Measurements from ENCODE around the gene SYNGR4. TPM values are rescaled to one million over a fixed set of nuclear protein-coding genes. Genes with fewer than 3 reads are reported as not detected.

Gene SYNGR4
- not detected for total RNA-seq

GRCh38 chr19:48363810-48364597, at the start of gene SYNGR4, which contains the start of gene TMEM143:
SYNGR4 (plus strand) TSS chr19:48364367; CDS start chr19:48365843, 1,476 bp downstream.
TMEM143 (minus strand) TSS chr19:48363940; CDS start chr19:48363920, 20 bp downstream.

GRCh38 chr19:48325265-48325910, 38.8 kb upstream of the SYNGR4 start, which contains the start of gene EMP3:
EMP3 (plus strand) TSS chr19:48325552; CDS start chr19:48326845, 1,293 bp downstream.

GRCh38 chr19:48391100-48392005, 27.2 kb downstream of the SYNGR4 start, which contains the start of gene KDELR1:
KDELR1 (minus strand) TSS chr19:48391551; CDS start chr19:48391358, 193 bp downstream.

GRCh38 chr19:48393559-48394330, 29.6 kb downstream of the SYNGR4 start, which contains the start of gene GRIN2D:
GRIN2D (plus strand) TSS chr19:48393668; CDS start chr19:48398393, 4,725 bp downstream.

Other genes with a start within 250 kb of the SYNGR4 start
- gene LIG1, start 194.0 kb upstream of the SYNGR4 start, total RNA-seq: 100 to 1,000 TPM; 131 to 139 TPM
- 1 to 10 TPM; 6.0 to 6.7 TPM for gene ZSWIM9, start 193.7 kb upstream of the SYNGR4 start, total RNA-seq
- gene CARD8, start 108.5 kb upstream of the SYNGR4 start, total RNA-seq: 100 to 1,000 TPM; 228 to 232 TPM
- gene ZNF114, start 94.3 kb upstream of the SYNGR4 start, total RNA-seq: under 1 TPM; 0.18 to 0.31 TPM
- 100 to 1,000 TPM; 397 to 399 TPM for gene EMP3, start 38.8 kb upstream of the SYNGR4 start, total RNA-seq
- 10 to 100 TPM; 17.0 to 19.1 TPM for gene TMEM143, start 427 bp upstream of the SYNGR4 start, total RNA-seq
- gene KDELR1, start 27.2 kb downstream of the SYNGR4 start, total RNA-seq: 10 to 100 TPM; 71.5 to 76.1 TPM
- under 1 TPM; 0.05 to 0.08 TPM for gene GRIN2D, start 29.3 kb downstream of the SYNGR4 start, total RNA-seq
- gene GRWD1, start 81.6 kb downstream of the SYNGR4 start, total RNA-seq: 10 to 100 TPM; 28.4 to 29.9 TPM
- gene KCNJ14, start 91.2 kb downstream of the SYNGR4 start, total RNA-seq: under 1 TPM; 0.71 to 0.75 TPM
- gene CYTH2, start 105.0 kb downstream of the SYNGR4 start, total RNA-seq: 10 to 100 TPM; 62.3 to 66.6 TPM
- gene LMTK3, start 147.5 kb downstream of the SYNGR4 start, total RNA-seq: 1 to 10 TPM; 5.7 to 7.5 TPM
- gene SULT2B1, start 187.8 kb downstream of the SYNGR4 start, total RNA-seq: under 1 TPM in 1 of 2 experiments, not detected in 1; 0.17 TPM
- gene SPACA4, start 242.4 kb downstream of the SYNGR4 start, total RNA-seq: not detected